Ovary (tissue), 3 donors: Measurements from ENCODE around the gene RPL41.

ENCODE experiments used
- EP300 ChIP-seq: sonication (generic); formaldehyde crosslinking; IDR thresholded peaks from one replicate; pipeline ENCODE4 v1.6.1; 2017; ENCODE audit warnings: antibody characterized with exemption
- POLR2A ChIP-seq: fragments of 450-650 bp; IDR thresholded peaks from one replicate; pipeline ENCODE4 v1.6.1; 2017; ENCODE audit warnings: antibody characterized with exemption, mild to moderate bottlenecking, moderate library complexity
- TF ChIP-seq, protein P1 (sequence below), 3 donors: fragments of 450-650 bp in 2 of 3; fragments of 200-600 bp in 1 of 3; IDR thresholded peaks; one replicate each; pipeline versions ENCODE4 v1.5.1 to v1.8.0; 2016 to 2022; ENCODE audit warnings: antibody characterized with exemption in 3 of 3, mild to moderate bottlenecking in 1 of 3
- donor health status: DM: no; HTN: no; CAD: no.

DNA sequence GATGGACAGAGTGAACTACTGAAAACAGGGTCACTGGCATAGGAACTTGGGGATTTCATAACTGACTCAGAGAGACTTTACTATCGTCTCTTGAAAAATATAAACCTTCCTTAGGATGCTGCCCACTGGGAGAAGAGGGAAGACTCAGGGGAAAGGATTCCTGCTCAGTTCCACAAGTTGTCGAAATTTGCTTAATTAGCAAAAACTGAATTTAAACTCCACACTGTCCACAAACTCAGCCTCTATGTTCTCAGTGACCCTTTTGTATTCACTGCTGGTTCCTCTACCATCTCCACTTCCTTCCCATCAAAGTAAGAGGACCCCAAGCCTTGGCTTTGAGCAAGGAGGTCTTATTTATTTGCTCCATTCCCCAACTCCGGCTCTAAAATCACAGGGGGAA lies 28.8 kb downstream of the RPL41 start:
- TF ChIP-seq, protein P1, sequence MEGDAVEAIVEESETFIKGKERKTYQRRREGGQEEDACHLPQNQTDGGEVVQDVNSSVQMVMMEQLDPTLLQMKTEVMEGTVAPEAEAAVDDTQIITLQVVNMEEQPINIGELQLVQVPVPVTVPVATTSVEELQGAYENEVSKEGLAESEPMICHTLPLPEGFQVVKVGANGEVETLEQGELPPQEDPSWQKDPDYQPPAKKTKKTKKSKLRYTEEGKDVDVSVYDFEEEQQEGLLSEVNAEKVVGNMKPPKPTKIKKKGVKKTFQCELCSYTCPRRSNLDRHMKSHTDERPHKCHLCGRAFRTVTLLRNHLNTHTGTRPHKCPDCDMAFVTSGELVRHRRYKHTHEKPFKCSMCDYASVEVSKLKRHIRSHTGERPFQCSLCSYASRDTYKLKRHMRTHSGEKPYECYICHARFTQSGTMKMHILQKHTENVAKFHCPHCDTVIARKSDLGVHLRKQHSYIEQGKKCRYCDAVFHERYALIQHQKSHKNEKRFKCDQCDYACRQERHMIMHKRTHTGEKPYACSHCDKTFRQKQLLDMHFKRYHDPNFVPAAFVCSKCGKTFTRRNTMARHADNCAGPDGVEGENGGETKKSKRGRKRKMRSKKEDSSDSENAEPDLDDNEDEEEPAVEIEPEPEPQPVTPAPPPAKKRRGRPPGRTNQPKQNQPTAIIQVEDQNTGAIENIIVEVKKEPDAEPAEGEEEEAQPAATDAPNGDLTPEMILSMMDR (IDR thresholded peaks at IDR 0.05), result no peak
- TF ChIP-seq POLR2A, result no peak
- no peak for TF ChIP-seq EP300
